T-cell (primary cell): ENCODE results near the gene SLC11A1. TPM values are rescaled to one million over a fixed set of nuclear protein-coding genes. Genes with fewer than 3 reads are reported as not detected.

Experiments
- ATAC-seq, 4 experiments: fragments of 200-7000 bp in 3 of 4; fragments of 150-1000 bp in 1 of 4; cut with Tn5 transposase; replicated peaks in 1 of 4; 1 replicate in 3 of 4; 2 replicates in 1 of 4; pipeline ENCODE4 v1.10.0; 2021; ENCODE audit warnings: moderate library complexity in 3 of 4, mild to moderate bottlenecking in 2 of 4, moderate number of reproducible peaks in 1 of 4
- CTCF ChIA-PET, 2 donors: fragments of 300-600 bp; sonication (Branson Sonifier 250); formaldehyde crosslinking; loops; one replicate each; lab custom pipeline; 2022; ENCODE audit warnings: antibody characterized with exemption in 2 of 2; lab: Charles Lee
- POLR2A ChIA-PET, 2 donors: fragments of 300-600 bp; sonication (Branson Sonifier 250); formaldehyde crosslinking; loops; one replicate each; lab custom pipeline; 2022; ENCODE audit warnings: antibody characterized with exemption in 2 of 2; lab: Charles Lee
- DNase-seq, 35 experiments: peaks; one replicate each; pipeline versions ENCODE4 v3.0.0 to v3.0.0-alpha.2; 2013 to 2023
- H3K27ac ChIP-seq: one replicate; pipeline ENCODE4 v1.5.1; 2013; ENCODE audit warnings: low read length
- H3K27me3 ChIP-seq, 2 experiments: replicated peaks in 1 of 2; 1 replicate in 1 of 2; 2 replicates in 1 of 2; pipeline versions ENCODE4 v1.6.1 to v1.7.0; 2013; ENCODE audit warnings: low read length in 1 of 2, mixed read lengths in 1 of 2; ENCODE audit not compliant: control insufficient read depth in 2 of 2, insufficient read depth in 2 of 2; ENCODE audit errors: extremely low read depth in 1 of 2
- H3K36me3 ChIP-seq, 2 donors: 1 replicate in 1 of 2; 2 replicates in 1 of 2; pipeline versions ENCODE4 v1.6.1 to v1.7.0; 2013; ENCODE audit warnings: low read length in 1 of 2; ENCODE audit not compliant: control insufficient read depth in 2 of 2, insufficient read depth in 1 of 2; ENCODE audit errors: extremely low read depth in 1 of 2
- H3K4me1 ChIP-seq, 2 experiments: 1 replicate in 1 of 2; 2 replicates in 1 of 2; pipeline versions ENCODE4 v1.6.1 to v1.7.0; 2013; ENCODE audit warnings: low read length in 2 of 2, mixed read lengths in 1 of 2; ENCODE audit not compliant: insufficient read depth in 2 of 2, control insufficient read depth in 1 of 2; ENCODE audit errors: extremely low read depth in 1 of 2
- H3K4me3 ChIP-seq, 2 donors: 1 replicate in 1 of 2; 2 replicates in 1 of 2; pipeline versions ENCODE4 v1.5.1 to v1.7.0; 2013; ENCODE audit warnings: mild to moderate bottlenecking in 2 of 2, low read length in 1 of 2, moderate library complexity in 1 of 2; ENCODE audit not compliant: control insufficient read depth in 1 of 2; ENCODE audit errors: extremely low read depth in 1 of 2
- H3K9me3 ChIP-seq: 2 replicates; pipeline ENCODE4 v1.7.0; 2013
- H3K27ac Mint-ChIP-seq, 2 donors: one replicate each; pipeline ENCODE4 v1.8.0; 2020 to 2021; ENCODE audit warnings: mild to moderate bottlenecking in 2 of 2, mixed read lengths in 2 of 2
- H3K27me3 Mint-ChIP-seq, 2 donors: one replicate each; pipeline ENCODE4 v1.8.0; 2021 to 2022; ENCODE audit warnings: mixed read lengths in 2 of 2
- H3K36me3 Mint-ChIP-seq: one replicate; pipeline ENCODE4 v1.8.0; 2021; ENCODE audit warnings: mixed read lengths
- H3K4me1 Mint-ChIP-seq, 3 donors: one replicate each; pipeline ENCODE4 v1.8.0; 2020 to 2022; ENCODE audit warnings: mixed read lengths in 3 of 3, mild to moderate bottlenecking in 1 of 3
- H3K4me3 Mint-ChIP-seq, 3 donors: one replicate each; pipeline ENCODE4 v1.8.0; 2020 to 2022; ENCODE audit warnings: mild to moderate bottlenecking in 3 of 3, mixed read lengths in 3 of 3, moderate library complexity in 3 of 3
- H3K9me3 Mint-ChIP-seq, 3 donors: one replicate each; pipeline ENCODE4 v1.8.0; 2020 to 2022; ENCODE audit warnings: mixed read lengths in 3 of 3
- WGBS: methylation state at CpG from one replicate; pipeline ENCODE4 v1.1.5; 2013; ENCODE audit warnings: missing lambda C conversion rate; ENCODE audit not compliant: insufficient coverage; 5-methylcytosine and 5-hydroxymethylcytosine counted together
- total RNA-seq, 35 experiments: library from RNA in 6 of 35; stranded (reverse) in 6 of 35; fragments of 120-200 nt in 1 of 35; gene quantifications; one replicate each; pipeline versions ENCODE4 v1.2.1 to v1.2.4 and lab custom pipeline; 2013 to 2026

Gene SLC11A1
- total RNA-seq, 5 donors from 2014 or later (not counting 1 experiment from before 2014, with no cell fraction given) = 0.40 to 1.2 (median 0.79) TPM

GRCh38 chr2:218404351-218405085 lies 22.4 kb downstream of the SLC11A1 start:
- Mint-ChIP-seq H3K27ac (peak overlapping the region in 1 of 2 donors; percentile 49), H3K36me3 (peaks cover 13% of the 10 kb centered on the region), H3K9me3 (no peaks in the 10 kb centered on the region), H3K4me1 (peaks cover 52 to 61% (median 59%) of the 10 kb centered on the region in 3 donors), H3K27me3 (no peaks in the 10 kb centered on the region), H3K4me3 (peak overlapping the region in 1 of 3 donors; percentile 32)
- Histone ChIP-seq H3K36me3 (peaks cover 14 to 33% of the 10 kb centered on the region in 2 donors), H3K27ac (peak overlapping the region; percentile 23), H3K27me3 (no peaks in the 10 kb centered on the region), H3K4me3 (no peak overlapping the region), H3K9me3 (no peaks in the 10 kb centered on the region), H3K4me1 (peaks cover 22 to 76% of the 10 kb centered on the region in 2 experiments)
- ATAC-seq (no peak), DNase-seq (peak in 1 of 35 experiments; percentile 7)
- ChIA-PET CTCF (interaction anchor here (0.5 to 1.1 kb wide), 6 partner anchors 8 to 244 kb away, joined by 3 to 4 read pairs (median 3); no protein-coding TSS in a partner anchor), POLR2A (interaction anchor here in 1 of 2 donors (0.7 kb wide), 2 partner anchors 16 to 137 kb away, joined by 3 to 4 read pairs; no protein-coding TSS in a partner anchor)
- 83% methylated on average over 10 of the region's 16 CpGs for WGBS

GRCh38 chr2:218405086-218405745 lies 23.1 kb downstream of the SLC11A1 start:
- H3K4me1 Mint-ChIP-seq = peaks cover 52 to 61% (median 59%) of the 10 kb centered on the region in 3 donors
- peak overlapping the region; percentile 78 to 95 (median 79) for H3K4me3 Mint-ChIP-seq
- H3K27me3 ChIP-seq = no peaks in the 10 kb centered on the region
- DNase-seq (peak in 2 of 35 experiments; percentile 5 to 28), ATAC-seq (no peak)
- H3K27ac Mint-ChIP-seq = peak overlapping the region; percentile 86 to 89
- no peaks in the 10 kb centered on the region for H3K27me3 Mint-ChIP-seq
- peaks cover 13% of the 10 kb centered on the region for H3K36me3 Mint-ChIP-seq
- H3K9me3 ChIP-seq = no peaks in the 10 kb centered on the region
- peak overlapping the region; percentile 17 to 44 for H3K4me3 ChIP-seq
- H3K27ac ChIP-seq = peak overlapping the region; percentile 70
- peaks cover 14 to 33% of the 10 kb centered on the region in 2 donors for H3K36me3 ChIP-seq
- H3K9me3 Mint-ChIP-seq = no peaks in the 10 kb centered on the region
- CTCF ChIA-PET = interaction anchor here in 1 of 2 donors (0.6 to 1.1 kb wide), 3 partner anchors 9 to 109 kb away, joined by 3 to 4 read pairs (median 3); no protein-coding TSS in a partner anchor
- POLR2A ChIA-PET = interaction anchor here in 1 of 2 donors (0.6 to 0.7 kb wide), 2 partner anchors 15 to 127 kb away, joined by 3 to 4 read pairs; no protein-coding TSS in a partner anchor
- peaks cover 22 to 76% of the 10 kb centered on the region in 2 experiments for H3K4me1 ChIP-seq
- no CpG with 5 or more reads among the region's 8 CpGs for WGBS

GRCh38 chr2:218405746-218406208 lies 23.7 kb downstream of the SLC11A1 start:
- Mint-ChIP-seq H3K36me3 (peaks cover 13% of the 10 kb centered on the region), H3K9me3 (no peaks in the 10 kb centered on the region), H3K4me1 (peaks cover 52 to 61% (median 59%) of the 10 kb centered on the region in 3 donors), H3K27me3 (no peaks in the 10 kb centered on the region), H3K4me3 (peak overlapping the region; percentile 78 to 95 (median 79)), H3K27ac (peak overlapping the region; percentile 86 to 89)
- H3K9me3 ChIP-seq = no peaks in the 10 kb centered on the region
- ChIA-PET POLR2A (interaction anchor here in 1 of 2 donors (0.6 kb wide), 1 partner anchor 127 kb away, joined by 4 read pairs; no protein-coding TSS in a partner anchor), CTCF (interaction anchor here in 1 of 2 donors (0.6 to 1.1 kb wide), 2 partner anchors 61 to 110 kb away, joined by 3 to 4 read pairs; no protein-coding TSS in a partner anchor)
- peak; percentile 21 to 25 (median 24) for ATAC-seq
- 0% methylated on average over 8 of the region's 15 CpGs for WGBS
- H3K4me1 ChIP-seq = peaks cover 22 to 74% of the 10 kb centered on the region in 2 experiments
- peak in 1 of 35 experiments; percentile 38 for DNase-seq
- peak overlapping the region; percentile 38 to 44 for H3K4me3 ChIP-seq
- no peaks in the 10 kb centered on the region for H3K27me3 ChIP-seq
- peak overlapping the region; percentile 70 for H3K27ac ChIP-seq
- peaks cover 14 to 33% of the 10 kb centered on the region in 2 donors for H3K36me3 ChIP-seq

- H3K27ac Mint-ChIP-seq = peak overlapping the region; percentile 87 to 91
- ATAC-seq (peak; percentile 76 to 80 (median 80)), DNase-seq (peak; percentile 80 to 98 (median 88))
- Histone ChIP-seq H3K4me1 (peaks cover 19 to 68% of the 10 kb centered on the region in 2 experiments), H3K4me3 (peak overlapping the region; percentile 49 to 60), H3K27me3 (no peaks in the 10 kb centered on the region), H3K27ac (peak overlapping the region; percentile 71), H3K9me3 (no peaks in the 10 kb centered on the region), H3K36me3 (peaks cover 14 to 32% of the 10 kb centered on the region in 2 donors)
- 0% methylated on average over 28 of the region's 56 CpGs for WGBS
- CTCF ChIA-PET = interaction anchor here (0.9 to 1.4 kb wide), 7 partner anchors 10 to 161 kb away, joined by 3 to 8 read pairs (median 4); partner anchors contain the start of genes AAMP (in 1 of the 2), PNKD (in 1 of the 2) and USP37 (in 1 of the 2)
- peaks cover 13% of the 10 kb centered on the region for H3K36me3 Mint-ChIP-seq
- POLR2A ChIA-PET = interaction anchor here in 1 of 2 donors (0.6 kb wide), 1 partner anchor 128 kb away, joined by 4 read pairs; no protein-coding TSS in a partner anchor
- peaks cover 49 to 57% (median 56%) of the 10 kb centered on the region in 3 donors for H3K4me1 Mint-ChIP-seq
- H3K27me3 Mint-ChIP-seq = no peaks in the 10 kb centered on the region
- no peaks in the 10 kb centered on the region for H3K9me3 Mint-ChIP-seq
- H3K4me3 Mint-ChIP-seq = peak overlapping the region; percentile 78 to 95 (median 79)
Observed at GRCh38 chr2:218406209-218406948, 24.3 kb downstream of the SLC11A1 start.

DNA sequence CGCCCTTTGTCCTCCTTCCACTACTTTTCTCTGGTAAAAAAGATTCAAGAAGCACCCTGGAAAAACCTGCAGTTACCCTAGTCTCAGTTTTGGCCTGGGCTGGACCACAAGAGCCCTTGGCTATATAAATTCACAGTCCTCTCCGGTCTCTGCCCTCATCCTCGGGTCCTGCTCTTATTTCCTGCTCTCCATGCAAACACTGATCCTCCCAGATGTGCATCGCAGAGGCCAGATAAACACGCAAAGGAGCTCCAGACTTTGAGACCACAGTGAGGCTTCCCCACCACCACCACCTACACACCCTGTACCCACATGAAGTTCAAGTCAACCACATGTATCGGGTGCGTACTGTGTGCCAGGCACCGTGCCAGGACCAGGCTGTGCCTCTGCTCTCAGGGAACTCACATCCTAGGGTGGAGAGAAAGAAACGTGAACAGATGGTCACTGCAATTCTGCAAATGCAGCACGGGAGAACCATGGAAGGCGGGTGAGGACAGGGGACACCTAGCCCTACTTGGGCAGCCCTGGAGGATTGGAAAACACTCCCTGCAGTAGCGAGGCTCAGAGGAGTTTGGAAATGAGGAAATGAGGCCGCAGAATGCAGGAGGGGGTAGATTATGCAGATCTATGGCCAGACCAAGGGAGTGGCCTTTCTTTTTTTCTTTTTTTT lies 25.0 kb downstream of the SLC11A1 start:
- peak; percentile 41 to 84 (median 65) for DNase-seq
- H3K9me3 Mint-ChIP-seq = no peaks in the 10 kb centered on the region
- Histone ChIP-seq H3K9me3 (no peaks in the 10 kb centered on the region), H3K4me3 (peak overlapping the region; percentile 49 to 60), H3K27me3 (no peaks in the 10 kb centered on the region), H3K4me1 (peaks cover 18 to 61% of the 10 kb centered on the region in 2 experiments), H3K36me3 (peaks cover 14 to 25% of the 10 kb centered on the region in 2 donors), H3K27ac (peak overlapping the region; percentile 71)
- ChIA-PET CTCF (interaction anchor here (0.9 to 1.4 kb wide), 7 partner anchors 11 to 161 kb away, joined by 3 to 8 read pairs (median 4); partner anchors contain the start of genes AAMP (in 1 of the 2), PNKD (in 1 of the 2) and USP37 (in 1 of the 2)), POLR2A (no interaction called here)
- H3K27me3 Mint-ChIP-seq = no peaks in the 10 kb centered on the region
- H3K4me1 Mint-ChIP-seq = peaks cover 45 to 52% (median 52%) of the 10 kb centered on the region in 3 donors
- peak; percentile 8 to 64 (median 38) for ATAC-seq
- 5% methylated on average over 4 of the region's 13 CpGs for WGBS
- H3K4me3 Mint-ChIP-seq = peak overlapping the region; percentile 75 to 95 (median 79)
- H3K27ac Mint-ChIP-seq = peak overlapping the region; percentile 87 to 91
- peaks cover 13% of the 10 kb centered on the region for H3K36me3 Mint-ChIP-seq
